Measurements from ENCODE around the gene KATNB1.

- TF ChIP-seq CTCF (IDR thresholded peaks at IDR 0.05; ENCODE audit: low read depth, low read length, poor library complexity, severe bottlenecking) (no peak), EZH2phosphoT487 (IDR thresholded peaks at IDR 0.05; ENCODE audit: borderline replicate concordance, low read length) (no peak)
Observed at GRCh38 chr16:57695680-57696069, 39.9 kb upstream of the KATNB1 start.
